ENCODE results near the gene ZC2HC1C. TPM values are rescaled to one million over a fixed set of nuclear protein-coding genes. Genes with fewer than 3 reads are reported as not detected.
A peak's percentile ranks its signal among the peaks of the same experiment; 100 is the strongest.

The ZC2HC1C gene
- total and polyA plus RNA-seq, 2 experiments from 2014 or later, result 0.90 to 2.8 TPM

- Histone ChIP-seq H2AFZ (peak overlapping the region; percentile 80; the same call in 1 of the 2 replicates), H3K4me1 (ENCODE audit: insufficient read depth) (peaks cover 9% of the 10 kb centered on the region; the same call in 1 of the 2 replicates), H3K27me3 (ENCODE audit: insufficient read depth) (no peaks in the 10 kb centered on the region), H3K36me3 (ENCODE audit: insufficient read depth) (peaks cover 8% of the 10 kb centered on the region; the same call in 1 of the 2 replicates), H3K79me2 (replicated peaks; ENCODE audit: insufficient read depth) (peaks cover 49% of the 10 kb centered on the region), H4K20me1 (replicated peaks; ENCODE audit: insufficient read depth) (no peaks in the 10 kb centered on the region; the same call in 1 of the 2 replicates), H3K9me2 (ENCODE audit: insufficient read depth) (no peaks in the 10 kb centered on the region), H3K4me2 (peak overlapping the region; percentile 91), H3K4me3 (peak overlapping the region; percentile 82), H3F3A (replicated peaks; ENCODE audit: low read depth) (no peaks in the 10 kb centered on the region), H3K27ac (ENCODE audit: low read depth) (no peak overlapping the region)
- TF ChIP-seq ZNF331 (CRISPR knock-in tag; IDR thresholded peaks at IDR 0.05; ENCODE audit: low read depth) (no peak), STAT1 (IDR thresholded peaks at IDR 0.05; ENCODE audit: unreplicated experiment) (no peak), POLR2AphosphoS5 (IDR thresholded peaks at IDR 0.05; ENCODE audit: low read depth) (no peak), CREB1 (CRISPR knock-in tag; IDR thresholded peaks at IDR 0.05; ENCODE audit: low read depth) (no peak), EZH2phosphoT487 (IDR thresholded peaks at IDR 0.05; ENCODE audit: unreplicated experiment) (no peak), ZNF462 (CRISPR knock-in tag; IDR thresholded peaks at IDR 0.05) (no peak), NANOG (IDR thresholded peaks at IDR 0.05; ENCODE audit: borderline replicate concordance) (no peak), EZH2 (IDR thresholded peaks at IDR 0.05; ENCODE audit: low read depth, unreplicated experiment) (no peak), ZNF114 (CRISPR knock-in tag; IDR thresholded peaks at IDR 0.05) (no peak), JUNB (IDR thresholded peaks at IDR 0.05; ENCODE audit: unreplicated experiment) (no peak)
- TF ChIP-seq, protein P1, sequence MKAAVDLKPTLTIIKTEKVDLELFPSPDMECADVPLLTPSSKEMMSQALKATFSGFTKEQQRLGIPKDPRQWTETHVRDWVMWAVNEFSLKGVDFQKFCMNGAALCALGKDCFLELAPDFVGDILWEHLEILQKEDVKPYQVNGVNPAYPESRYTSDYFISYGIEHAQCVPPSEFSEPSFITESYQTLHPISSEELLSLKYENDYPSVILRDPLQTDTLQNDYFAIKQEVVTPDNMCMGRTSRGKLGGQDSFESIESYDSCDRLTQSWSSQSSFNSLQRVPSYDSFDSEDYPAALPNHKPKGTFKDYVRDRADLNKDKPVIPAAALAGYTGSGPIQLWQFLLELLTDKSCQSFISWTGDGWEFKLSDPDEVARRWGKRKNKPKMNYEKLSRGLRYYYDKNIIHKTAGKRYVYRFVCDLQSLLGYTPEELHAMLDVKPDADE (IDR thresholded peaks at IDR 0.05), result no peak
- DNase-seq (ENCODE audit: low spot score), result no peak
- peaks cover 4% of the 10 kb centered on the region; the same call in 2 of the 3 replicates for H3K4me1 Mint-ChIP-seq
- H3K36me3 Mint-ChIP-seq (ENCODE audit: low read depth), result peaks cover 21% of the 10 kb centered on the region
- H3K27me3 Mint-ChIP-seq (ENCODE audit: insufficient read depth, low read depth, poor library complexity), result peaks cover 2% of the 10 kb centered on the region
- no peak for ATAC-seq
- peaks cover 8% of the 10 kb centered on the region; the same call in 2 of the 3 replicates for H3K9me3 Mint-ChIP-seq
- H3K27ac Mint-ChIP-seq, result no peak overlapping the region
- H3K4me3 Mint-ChIP-seq, result peak overlapping the region; percentile 97
These were observed 5.3 kb upstream of the ZC2HC1C start for GRCh38 chr14:75064205-75064567.
